HepG2 (cell line): Measurements from ENCODE around the gene MAN1C1. TPM values are rescaled to one million over a fixed set of nuclear protein-coding genes. Genes with fewer than 3 reads are reported as not detected.

Experiments
- ATAC-seq: fragments of 200-7000 bp; cut with Tn5 transposase; 3 replicates; pipeline ENCODE4 v1.9.1; 2020; ENCODE audit warnings: mild to moderate bottlenecking, moderate library complexity
- BruUV-seq: library from RNA; stranded (reverse); fragments of 400-500 nt; replicated peaks from 2 replicates; lab custom pipeline; 2021; lab: Mats Ljungman, UMichigan
- CTCF ChIA-PET: fragments of 300-600 bp; formaldehyde crosslinking; extraction: SDS; loops from one replicate; lab custom pipeline; 2021; ENCODE audit warnings: low total read pairs, inconsistent platforms, low intra/inter-chr PET ratio; lab: Yijun Ruan, JAX
- POLR2A ChIA-PET: fragments of 350-600 bp; sonication (Branson Sonifier 250); formaldehyde crosslinking; loops from one replicate; lab custom pipeline; 2020; ENCODE audit warnings: antibody characterized with exemption, inconsistent platforms; lab: Yijun Ruan, JAX
- DNase-seq: peaks from one replicate; pipeline ENCODE4 v3.0.0-alpha.2; 2015; ENCODE audit warnings: low spot score
- FAIRE-seq: peaks from 3 replicates; lab custom pipeline; 2011; peaks lifted over from hg19 to GRCh38; lab: Jason Lieb, UNC
- H2AFZ ChIP-seq: one replicate; pipeline ENCODE4 v1.6.1; 2011; ENCODE audit warnings: low read length, inconsistent platforms
- H3K27ac ChIP-seq: fragments of 300-600 bp; 3 replicates; pipeline ENCODE4 v1.8.0; 2011; ENCODE audit warnings: mixed run types, mild to moderate bottlenecking, mixed read lengths, low read length, inconsistent platforms; ENCODE audit not compliant: insufficient read depth; ENCODE audit errors: extremely low read length
- H3K27me3 ChIP-seq, 2 experiments: fragments of 200-600 bp in 1 of 2; 2 replicates in 1 of 2; 3 replicates in 1 of 2; pipeline versions ENCODE4 v1.6.0 to v1.8.0; 2011; ENCODE audit warnings: low read length in 2 of 2, mild to moderate bottlenecking in 2 of 2, moderate library complexity in 2 of 2, inconsistent platforms in 1 of 2; ENCODE audit not compliant: insufficient read depth in 2 of 2, control insufficient read depth in 1 of 2
- H3K36me3 ChIP-seq, 2 experiments: fragments of 200-600 bp in 1 of 2; replicated peaks in 1 of 2; 2 replicates in 1 of 2; 3 replicates in 1 of 2; pipeline versions ENCODE4 v1.5.1 to v1.8.0; 2011; ENCODE audit warnings: low read length in 2 of 2, inconsistent platforms in 1 of 2; ENCODE audit not compliant: insufficient read depth in 2 of 2, control insufficient read depth in 1 of 2
- H3K4me1 ChIP-seq: 2 replicates; pipeline ENCODE4 v1.5.1; 2012; ENCODE audit warnings: low read length, inconsistent platforms; ENCODE audit not compliant: insufficient read depth
- H3K4me2 ChIP-seq: 2 replicates; pipeline ENCODE4 v1.6.0; 2011; ENCODE audit warnings: low read depth, low read length, inconsistent platforms
- H3K4me3 ChIP-seq, 3 experiments: fragments of 200-600 bp in 1 of 3; sonication (generic), shearing (Covaris generic) in 1 of 3; replicated peaks in 1 of 3; 2 replicates each; pipeline ENCODE4 v1.5.1; 2011 to 2016; ENCODE audit warnings: low read length in 3 of 3, inconsistent platforms in 2 of 3, low read depth in 2 of 3, mild to moderate bottlenecking in 2 of 3, control low read depth in 1 of 3, mixed read lengths in 1 of 3; ENCODE audit not compliant: insufficient read depth in 1 of 3
- H3K79me2 ChIP-seq: one replicate; pipeline ENCODE4 v1.6.1; 2011; ENCODE audit warnings: low read length, inconsistent platforms; ENCODE audit not compliant: insufficient read depth
- H3K9ac ChIP-seq: 2 replicates; pipeline ENCODE4 v1.6.0; 2011; ENCODE audit warnings: mild to moderate bottlenecking, low read depth, low read length, inconsistent platforms; ENCODE audit not compliant: insufficient read depth
- H3K9me3 ChIP-seq: 2 replicates; pipeline ENCODE4 v1.5.1; 2012; ENCODE audit warnings: mild to moderate bottlenecking, low read length
- H4K20me1 ChIP-seq: 2 replicates; pipeline ENCODE4 v1.6.0; 2011; ENCODE audit warnings: inconsistent platforms, mild to moderate bottlenecking, low read length, moderate library complexity; ENCODE audit not compliant: insufficient read depth
- ARHGAP35 ChIP-seq: sonication (generic); formaldehyde crosslinking; IDR thresholded peaks from 2 replicates; pipeline ENCODE4 v1.9.0; 2022; ENCODE audit warnings: mild to moderate bottlenecking, inconsistent platforms, moderate library complexity, missing genetic modification reagents, borderline replicate concordance
- ATM ChIP-seq: fragments of 450-650 bp; IDR thresholded peaks from 2 replicates; pipeline ENCODE4 v1.7.1; 2017; ENCODE audit warnings: mild to moderate bottlenecking, borderline replicate concordance
- GZF1 ChIP-seq: sonication (generic); formaldehyde crosslinking; IDR thresholded peaks from 2 replicates; pipeline ENCODE4 v1.5.1; 2020; ENCODE audit warnings: mild to moderate bottlenecking, missing genetic modification reagents
- MIER2 ChIP-seq: IDR thresholded peaks from 2 replicates; pipeline ENCODE4 v1.6.1; 2016; ENCODE audit warnings: missing biosample characterization, missing genetic modification reagents
- NR2F6 ChIP-seq, 2 experiments: IDR thresholded peaks; 2 replicates each; pipeline ENCODE4 v1.6.1; 2016; ENCODE audit warnings: antibody characterized with exemption in 1 of 2, mild to moderate bottlenecking in 1 of 2
- PRDM10 ChIP-seq: sonication (generic); formaldehyde crosslinking; IDR thresholded peaks from 2 replicates; pipeline ENCODE4 v1.4.0; 2020; ENCODE audit warnings: low read depth, missing genetic modification reagents
- RBM39 ChIP-seq: fragments of 200-400 bp; formaldehyde crosslinking; IDR thresholded peaks from one replicate; pipeline ENCODE4 v1.6.1; 2018; ENCODE audit warnings: antibody characterized with exemption, mild to moderate bottlenecking, low read depth, low read length; ENCODE audit not compliant: poor library complexity, severe bottlenecking
- STAT5B ChIP-seq: sonication (generic); formaldehyde crosslinking; IDR thresholded peaks from 2 replicates; pipeline ENCODE4 v1.4.0; 2020; ENCODE audit warnings: missing genetic modification reagents
- YY1 ChIP-seq: IDR thresholded peaks from 2 replicates; pipeline ENCODE4 v1.6.1; 2011; ENCODE audit warnings: low read length, low read depth, moderate library complexity, mild to moderate bottlenecking; ENCODE audit not compliant: insufficient read depth, insufficient replicate concordance
- ZFP36 ChIP-seq: fragments of 150-350 bp; IDR thresholded peaks from 2 replicates; pipeline ENCODE4 v1.6.1; 2018; ENCODE audit warnings: borderline replicate concordance, low read length, low read depth; ENCODE audit not compliant: partially characterized antibody
- ZNF101 ChIP-seq: sonication (generic); formaldehyde crosslinking; IDR thresholded peaks from 2 replicates; pipeline ENCODE4 v1.4.0; 2020; ENCODE audit warnings: mild to moderate bottlenecking, low read depth, missing genetic modification reagents, borderline replicate concordance
- ZNF230 ChIP-seq: sonication (generic); formaldehyde crosslinking; IDR thresholded peaks from 2 replicates; pipeline ENCODE4 v1.4.0; 2020; ENCODE audit warnings: mild to moderate bottlenecking, missing genetic modification reagents
- ZNF597 ChIP-seq: sonication (generic); formaldehyde crosslinking; IDR thresholded peaks from 2 replicates; pipeline ENCODE4 v1.5.0; 2020; ENCODE audit warnings: missing genetic modification reagents
- ZNF629 ChIP-seq: sonication (generic); formaldehyde crosslinking; conservative IDR thresholded peaks from 2 replicates; pipeline ENCODE4 v1.5.0; 2020; ENCODE audit warnings: missing genetic modification reagents
- ZNF644 ChIP-seq: IDR thresholded peaks from 2 replicates; pipeline ENCODE4 v1.6.1; 2016; ENCODE audit warnings: low read depth
- ZNF772 ChIP-seq: sonication (generic); formaldehyde crosslinking; IDR thresholded peaks from 2 replicates; pipeline ENCODE4 v1.5.0; 2020; ENCODE audit warnings: mild to moderate bottlenecking, missing genetic modification reagents
- WGBS: methylation state at CpG from one replicate; pipeline ENCODE4 v1.1.6; 2017; ENCODE audit warnings: low lambda C conversion rate; 5-methylcytosine and 5-hydroxymethylcytosine counted together
- in situ Hi-C: cut with HindIII; loops from 2 replicates; pipeline ENCODE4 v1.10.0; 2017; ENCODE audit warnings: low pct_unique_long_range_greater_than_20kb; ENCODE audit not compliant: extremely low pct_ligation_motif_present
- intact Hi-C: fragments of 100-400 bp; cut with micrococcal nuclease; formaldehyde crosslinking; loops from one replicate; pipeline ENCODE4 v1.10.0; 2022; ENCODE audit not compliant: unreplicated experiment
- polyA plus RNA-seq, 8 experiments: library from polyadenylated mRNA; depleted of rRNA in 3 of 8; stranded (reverse) in 7 of 8; unstranded in 1 of 8; fragments of >200 nt; fragmentation: Illumina TruSeq in 4 of 8; extraction: Trizol in 4 of 8; gene quantifications; 2 replicates each; pipeline versions ENCODE4 v1.2.1 to v1.2.3, GENCODE V29; 2011 to 2016; ENCODE audit warnings: low read depth in 4 of 8, missing spikeins in 1 of 8, mixed read lengths in 1 of 8; ENCODE audit not compliant: insufficient read depth in 1 of 8
- total RNA-seq, 5 experiments: library from RNA; depleted of rRNA; stranded (reverse); fragments of >200 nt; fragmentation: Illumina TruSeq; extraction: Trizol; gene quantifications; 2 replicates each; pipeline ENCODE4 v1.2.3, GENCODE V29; 2016; ENCODE audit warnings: low read depth in 1 of 5

The MAN1C1 gene
- total and polyA plus RNA-seq, 2 of the 13 experiments (the other 11 are each of a cell fraction or from before 2014, with no cell fraction given), result 0.18 to 0.49 TPM

GRCh38 chr1:25680701-25681100 lies 64.1 kb downstream of the MAN1C1 start (continued):
- TF ChIP-seq PRDM10 (no peak), ZNF772 (CRISPR knock-in tag) (no peak), ZNF629 (CRISPR knock-in tag) (no peak), ZFP36 (no peak), GZF1 (CRISPR knock-in tag) (no peak), RBM39 (no peak), ATM (no peak)

GRCh38 chr1:25682059-25682601 lies 65.5 kb downstream of the MAN1C1 start:
- Histone ChIP-seq H3K79me2 (no peaks in the 10 kb centered on the region), H3K36me3 (no peaks in the 10 kb centered on the region), H3K4me2 (no peak overlapping the region), H4K20me1 (no peaks in the 10 kb centered on the region), H2AFZ (no peak overlapping the region)
- intact Hi-C loops, result no loop called here
- WGBS, result 2% methylated on average over 6 of the region's 6 CpGs
- CTCF ChIA-PET, result no interaction called here
- ATAC-seq (no peak), DNase-seq (no peak)
- no peak for TF ChIP-seq ZNF597 (CRISPR knock-in tag)
- TF ChIP-seq ZNF644, result no peak
- TF ChIP-seq ZNF230 (CRISPR knock-in tag), result no peak
- TF ChIP-seq ZNF101 (CRISPR knock-in tag), result no peak
- no peak for TF ChIP-seq ARHGAP35 (CRISPR knock-in tag)
- TF ChIP-seq YY1, result no peak
- TF ChIP-seq MIER2 (CRISPR knock-in tag), result no peak
- no peak for TF ChIP-seq NR2F6 (IDR thresholded peaks at IDR 0.05)
- TF ChIP-seq NR2F6 (CRISPR knock-in tag; IDR thresholded peaks at IDR 0.05), result no peak
- TF ChIP-seq STAT5B, result no peak
- TF ChIP-seq, all 625 proteins: peak for 0
- no peak overlapping the region for H3K27ac ChIP-seq
- in situ Hi-C loops, result no loop called here
- H3K9ac ChIP-seq, result no peak overlapping the region
- H3K4me1 ChIP-seq, result no peaks in the 10 kb centered on the region
- BruUV-seq, result no TSS peak
- peaks cover 0 to 36% of the 10 kb centered on the region in 2 experiments; a peak in 3 of 5 replicates for H3K27me3 ChIP-seq
- POLR2A ChIA-PET, result no interaction called here
- no peaks in the 10 kb centered on the region for H3K9me3 ChIP-seq
- H3K4me3 ChIP-seq, result no peak overlapping the region
- FAIRE-seq, result no peak
